Astrocyte (in vitro differentiated cells and primary cell): ENCODE results near the gene HOXB4. TPM values are rescaled to one million over a fixed set of nuclear protein-coding genes. Genes with fewer than 3 reads are reported as not detected.
"Not testable (repeated sequence)": the region's sequence is repeated elsewhere in the genome, so short reads cannot be mapped to it uniquely, and the experiment has no call there.

Source experiments
- DNase-seq: peaks from one replicate; pipeline ENCODE4 v3.0.0-alpha.2; 2010; ENCODE audit warnings: low read depth
- FAIRE-seq: peaks from 2 replicates; lab custom pipeline; 2011; peaks lifted over from hg19 to GRCh38; lab: Jason Lieb, UNC
- H2AFZ ChIP-seq: 2 replicates; pipeline ENCODE4 v1.6.0; 2012; ENCODE audit warnings: low read depth, low read length, inconsistent platforms
- H3K27ac ChIP-seq: 2 replicates; pipeline ENCODE4 v1.5.1; 2011; ENCODE audit warnings: low read depth, low read length, inconsistent platforms
- H3K27me3 ChIP-seq: 2 replicates; pipeline ENCODE4 v1.6.0; 2011; ENCODE audit warnings: low read length, inconsistent platforms; ENCODE audit not compliant: insufficient read depth
- H3K36me3 ChIP-seq: 2 replicates; pipeline ENCODE4 v1.5.1; 2011; ENCODE audit warnings: low read length, inconsistent platforms; ENCODE audit not compliant: insufficient read depth
- H3K4me1 ChIP-seq: 2 replicates; pipeline ENCODE4 v1.5.1; 2011; ENCODE audit warnings: low read length, inconsistent platforms; ENCODE audit not compliant: insufficient read depth
- H3K4me2 ChIP-seq: 2 replicates; pipeline ENCODE4 v1.6.0; 2012; ENCODE audit warnings: low read length, inconsistent platforms
- H3K4me3 ChIP-seq: 2 replicates; pipeline ENCODE4 v1.5.1; 2011; ENCODE audit warnings: low read depth, mild to moderate bottlenecking, low read length, inconsistent platforms; ENCODE audit not compliant: insufficient read depth
- H3K79me2 ChIP-seq: 2 replicates; pipeline ENCODE4 v1.6.0; 2012; ENCODE audit warnings: mild to moderate bottlenecking, low read length, inconsistent platforms; ENCODE audit not compliant: insufficient read depth
- H3K9ac ChIP-seq: 2 replicates; pipeline ENCODE4 v1.6.0; 2012; ENCODE audit warnings: mild to moderate bottlenecking, low read length, inconsistent platforms
- H3K9me3 ChIP-seq: 2 replicates; pipeline ENCODE4 v1.5.1; 2012; ENCODE audit warnings: low read depth, mild to moderate bottlenecking, low read length, inconsistent platforms; ENCODE audit not compliant: insufficient read depth
- H4K20me1 ChIP-seq: 2 replicates; pipeline ENCODE4 v1.6.0; 2012; ENCODE audit warnings: low read length, inconsistent platforms; ENCODE audit not compliant: insufficient read depth
- H3K27ac Mint-ChIP-seq: one replicate; pipeline ENCODE4 v1.8.0; 2021; ENCODE audit warnings: mild to moderate bottlenecking, mixed read lengths; ENCODE audit not compliant: unreplicated experiment
- H3K27me3 Mint-ChIP-seq: one replicate; pipeline ENCODE4 v1.8.0; 2021; ENCODE audit warnings: low read depth, mixed read lengths; ENCODE audit not compliant: unreplicated experiment
- H3K36me3 Mint-ChIP-seq: one replicate; pipeline ENCODE4 v1.8.0; 2021; ENCODE audit warnings: low read depth, mixed read lengths; ENCODE audit not compliant: unreplicated experiment
- H3K4me1 Mint-ChIP-seq: one replicate; pipeline ENCODE4 v1.8.0; 2021; ENCODE audit warnings: low read depth, mixed read lengths; ENCODE audit not compliant: unreplicated experiment
- H3K4me3 Mint-ChIP-seq: one replicate; pipeline ENCODE4 v1.8.0; 2021; ENCODE audit warnings: mild to moderate bottlenecking, moderate library complexity, mixed read lengths; ENCODE audit not compliant: unreplicated experiment
- H3K9me3 Mint-ChIP-seq: one replicate; pipeline ENCODE4 v1.8.0; 2021; ENCODE audit warnings: mild to moderate bottlenecking, mixed read lengths; ENCODE audit not compliant: unreplicated experiment
- CTCF ChIP-seq: IDR thresholded peaks from 2 replicates; pipeline ENCODE4 v1.5.1; 2011; ENCODE audit warnings: low read depth, mild to moderate bottlenecking, inconsistent platforms, low read length, moderate library complexity; ENCODE audit not compliant: insufficient read depth
- EZH2 ChIP-seq: IDR thresholded peaks from 2 replicates; pipeline ENCODE4 v1.6.1; 2012; ENCODE audit warnings: mild to moderate bottlenecking, low read length, inconsistent platforms; ENCODE audit not compliant: insufficient read depth
- total RNA-seq: library from RNA; stranded (reverse); gene quantifications from 2 replicates; pipeline ENCODE4 v1.2.1, GENCODE V29; 2021

The HOXB4 gene
- total RNA-seq, 1 donor from 2014 or later = not detected

GRCh38 chr17:48540213-48540612 lies 37.9 kb downstream of the HOXB4 start:
- H3K4me1 Mint-ChIP-seq = peaks cover 5% of the 10 kb centered on the region
- Histone ChIP-seq H3K9me3 (no peaks in the 10 kb centered on the region), H3K4me1 (peaks cover 24% of the 10 kb centered on the region), H3K36me3 (no peaks in the 10 kb centered on the region), H4K20me1 (no peaks in the 10 kb centered on the region), H3K79me2 (peaks cover 39% of the 10 kb centered on the region), H3K4me2 (peak overlapping the region; percentile 83), H3K27ac (peak overlapping the region; percentile 78), H3K27me3 (peaks cover 15% of the 10 kb centered on the region), H3K4me3 (peak overlapping the region; percentile 1), H3K9ac (peak overlapping the region; percentile 11), H2AFZ (no peak overlapping the region)
- peaks cover 2% of the 10 kb centered on the region for H3K36me3 Mint-ChIP-seq
- H3K9me3 Mint-ChIP-seq = peaks cover 10% of the 10 kb centered on the region
- no peak overlapping the region for H3K27ac Mint-ChIP-seq
- peak; percentile 67 for DNase-seq
- H3K27me3 Mint-ChIP-seq = peaks cover 73% of the 10 kb centered on the region
- TF ChIP-seq CTCF = no peak
- H3K4me3 Mint-ChIP-seq = no peak overlapping the region
- FAIRE-seq = no peak

- Histone ChIP-seq H2AFZ (no peak overlapping the region), H3K4me1 (peaks cover 21% of the 10 kb centered on the region), H3K36me3 (no peaks in the 10 kb centered on the region), H3K9ac (peak overlapping the region; percentile 46), H4K20me1 (no peaks in the 10 kb centered on the region), H3K9me3 (no peaks in the 10 kb centered on the region), H3K27me3 (peaks cover 12% of the 10 kb centered on the region), H3K27ac (peak overlapping the region; percentile 78), H3K4me2 (peak overlapping the region; percentile 83), H3K4me3 (no peak overlapping the region), H3K79me2 (peaks cover 34% of the 10 kb centered on the region)
- TF ChIP-seq EZH2 (no peak), CTCF (no peak)
- Mint-ChIP-seq H3K4me3 (no peak overlapping the region), H3K27me3 (peaks cover 74% of the 10 kb centered on the region), H3K9me3 (peaks cover 12% of the 10 kb centered on the region), H3K4me1 (peaks cover 5% of the 10 kb centered on the region), H3K27ac (no peak overlapping the region), H3K36me3 (peaks cover 2% of the 10 kb centered on the region)
- DNase-seq = peak; percentile 97
- peak; percentile 23 for FAIRE-seq
Observed at GRCh38 chr17:48539177-48539576, 39.0 kb downstream of the HOXB4 start.

- peaks cover 21% of the 10 kb centered on the region for H3K4me1 ChIP-seq
- peak overlapping the region; percentile 18 for H3K4me2 ChIP-seq
- no peak overlapping the region for H3K4me3 ChIP-seq
- H3K9me3 ChIP-seq = no peaks in the 10 kb centered on the region
- H3K36me3 ChIP-seq = no peaks in the 10 kb centered on the region
- DNase-seq (no peak), FAIRE-seq (no peak)
- peak overlapping the region; percentile 58 for H3K9ac ChIP-seq
- no peaks in the 10 kb centered on the region for H4K20me1 ChIP-seq
- no peak overlapping the region for H2AFZ ChIP-seq
- Mint-ChIP-seq H3K36me3 (peaks cover 2% of the 10 kb centered on the region), H3K27ac (no peak overlapping the region), H3K4me1 (peaks cover 3% of the 10 kb centered on the region), H3K4me3 (no peak overlapping the region), H3K27me3 (peaks cover 77% of the 10 kb centered on the region), H3K9me3 (peaks cover 7% of the 10 kb centered on the region)
- H3K79me2 ChIP-seq = peaks cover 15% of the 10 kb centered on the region
- TF ChIP-seq EZH2 (no peak), CTCF (no peak)
- H3K27ac ChIP-seq = peak overlapping the region; percentile 76
- H3K27me3 ChIP-seq = peaks cover 11% of the 10 kb centered on the region
Observed at GRCh38 chr17:48537316-48537715, 40.8 kb downstream of the HOXB4 start.

GRCh38 chr17:48535793-48536559 lies 42.2 kb downstream of the HOXB4 start:
- not testable (repeated sequence) for H3K36me3 ChIP-seq, H4K20me1 ChIP-seq, FAIRE-seq, H3K36me3 Mint-ChIP-seq, H3K27ac Mint-ChIP-seq, H3K4me2 ChIP-seq, H3K9ac ChIP-seq, H3K4me1 Mint-ChIP-seq, DNase-seq, H3K4me3 Mint-ChIP-seq, H3K9me3 ChIP-seq, H3K4me3 ChIP-seq, H3K9me3 Mint-ChIP-seq, H3K79me2 ChIP-seq, H2AFZ ChIP-seq
- peaks cover 15% of the 10 kb centered on the region for H3K27me3 ChIP-seq
- H3K4me1 ChIP-seq = peaks cover 16% of the 10 kb centered on the region
- H3K27me3 Mint-ChIP-seq = peaks cover 77% of the 10 kb centered on the region
- H3K27ac ChIP-seq = peak overlapping the region; percentile 51
